ENCODE data around the gene PTPRC.

Gene PTPRC

GRCh38 chr1:198660341-198661261 is 21.8 kb downstream of the PTPRC start:
- no peak overlapping the region for H3K4me3 ChIP-seq (ENCODE audit: low read depth, low read length)
- in situ Hi-C loops (cut with HindIII; ENCODE audit: low pct_ligation_motif_present, low sequenced_read_pairs): no loop called here
- H3K27ac ChIP-seq: no peak overlapping the region
- TF ChIP-seq CTCF (IDR thresholded peaks at IDR 0.05; ENCODE audit: low read depth, low read length, missing control alignments): no peak
- H3K27me3 ChIP-seq (replicated peaks): no peaks in the 10 kb centered on the region
- DNase-seq: no peak
- H3K36me3 ChIP-seq (replicated peaks): no peaks in the 10 kb centered on the region

- Histone ChIP-seq H3K27ac (no peak overlapping the region), H3K4me3 (ENCODE audit: low read depth, low read length) (no peak overlapping the region)
- no peak for TF ChIP-seq CTCF (IDR thresholded peaks at IDR 0.05; ENCODE audit: low read depth, low read length, missing control alignments)
Measured at GRCh38 chr1:198662821-198663220, 24.0 kb downstream of the PTPRC start.

GRCh38 chr1:198664068-198664788 is 25.4 kb downstream of the PTPRC start:
- no peak for DNase-seq
- Histone ChIP-seq H3K36me3 (replicated peaks) (no peaks in the 10 kb centered on the region), H3K27me3 (replicated peaks) (no peaks in the 10 kb centered on the region), H3K4me3 (ENCODE audit: low read depth, low read length) (no peak overlapping the region), H3K27ac (no peak overlapping the region)
- in situ Hi-C loops (cut with HindIII; ENCODE audit: low pct_ligation_motif_present, low sequenced_read_pairs): no loop called here
- TF ChIP-seq CTCF (IDR thresholded peaks at IDR 0.05; ENCODE audit: low read depth, low read length, missing control alignments): no peak

More at GRCh38 chr1:198662821-198663220, 24.0 kb downstream of the PTPRC start:
- Histone ChIP-seq H3K36me3 (replicated peaks) (no peaks in the 10 kb centered on the region), H3K27me3 (replicated peaks) (no peaks in the 10 kb centered on the region)
- in situ Hi-C loops (cut with HindIII; ENCODE audit: low pct_ligation_motif_present, low sequenced_read_pairs): no loop called here
- no peak for DNase-seq

GRCh38 chr1:198667186-198667585 is 28.3 kb downstream of the PTPRC start:
- no peak for DNase-seq
- no peak for TF ChIP-seq CTCF (IDR thresholded peaks at IDR 0.05; ENCODE audit: low read depth, low read length, missing control alignments)
- H3K27ac ChIP-seq: no peak overlapping the region
- no peaks in the 10 kb centered on the region for H3K36me3 ChIP-seq (replicated peaks)
- no peaks in the 10 kb centered on the region for H3K27me3 ChIP-seq (replicated peaks)
- in situ Hi-C loops (cut with HindIII; ENCODE audit: low pct_ligation_motif_present, low sequenced_read_pairs): no loop called here
- H3K4me3 ChIP-seq (ENCODE audit: low read depth, low read length): no peak overlapping the region

GRCh38 chr1:198667807-198668206 is 29.0 kb downstream of the PTPRC start:
- Histone ChIP-seq H3K36me3 (replicated peaks) (no peaks in the 10 kb centered on the region), H3K27ac (no peak overlapping the region), H3K27me3 (replicated peaks) (no peaks in the 10 kb centered on the region), H3K4me3 (ENCODE audit: low read depth, low read length) (no peak overlapping the region)
- no peak for DNase-seq
- in situ Hi-C loops (cut with HindIII; ENCODE audit: low pct_ligation_motif_present, low sequenced_read_pairs): no loop called here
- TF ChIP-seq CTCF (IDR thresholded peaks at IDR 0.05; ENCODE audit: low read depth, low read length, missing control alignments): no peak
